GM23338 (cell line): ENCODE results near the gene KRT31. TPM values are rescaled to one million over a fixed set of nuclear protein-coding genes. Genes with fewer than 3 reads are reported as not detected.

Source experiments
- ATAC-seq: fragments of 200-7000 bp; cut with Tn5 transposase; 3 replicates; pipeline ENCODE4 v1.9.1; 2020
- DNase-seq: peaks from one replicate; pipeline ENCODE4 v3.0.0-alpha.2; 2015; ENCODE audit warnings: low spot score
- H2AFZ ChIP-seq: fragments of 200-600 bp; sonication (generic); 2 replicates; pipeline ENCODE4 v1.8.0; 2016; ENCODE audit warnings: antibody characterized with exemption, mild to moderate bottlenecking, moderate library complexity
- H3F3A ChIP-seq: fragments of 200-600 bp; sonication (generic); replicated peaks from 2 replicates; pipeline ENCODE4 v1.8.0; 2017; ENCODE audit warnings: antibody characterized with exemption, mixed run types, low read depth
- H3K27ac ChIP-seq: fragments of 200-600 bp; sonication (generic); 2 replicates; pipeline ENCODE4 v1.6.1; 2016; ENCODE audit warnings: low read depth
- H3K27me3 ChIP-seq: fragments of 200-600 bp; sonication (generic); 2 replicates; pipeline ENCODE4 v1.8.0; 2016; ENCODE audit warnings: mild to moderate bottlenecking, mixed run types, moderate library complexity; ENCODE audit not compliant: insufficient read depth
- H3K36me3 ChIP-seq: fragments of 200-600 bp; sonication (generic); 2 replicates; pipeline ENCODE4 v1.8.0; 2016; ENCODE audit warnings: mild to moderate bottlenecking; ENCODE audit not compliant: insufficient read depth
- H3K4me1 ChIP-seq: fragments of 200-600 bp; sonication (generic); 2 replicates; pipeline ENCODE4 v1.8.0; 2016; ENCODE audit warnings: mild to moderate bottlenecking, moderate library complexity; ENCODE audit not compliant: insufficient read depth
- H3K4me2 ChIP-seq: fragments of 200-600 bp; sonication (generic); 2 replicates; pipeline ENCODE4 v1.7.1; 2017; ENCODE audit warnings: mixed run types
- H3K4me3 ChIP-seq: fragments of 200-600 bp; sonication (generic); 2 replicates; pipeline ENCODE4 v1.6.1; 2016; ENCODE audit warnings: mixed run types
- H3K79me2 ChIP-seq: fragments of 200-600 bp; sonication (generic); replicated peaks from 2 replicates; pipeline ENCODE4 v1.8.0; 2017; ENCODE audit warnings: mild to moderate bottlenecking; ENCODE audit not compliant: insufficient read depth
- H3K9me2 ChIP-seq: fragments of 200-600 bp; sonication (generic); 2 replicates; pipeline ENCODE4 v1.8.0; 2017; ENCODE audit not compliant: insufficient read depth
- H4K20me1 ChIP-seq: fragments of 200-600 bp; sonication (generic); replicated peaks from 2 replicates; pipeline ENCODE4 v1.8.0; 2017; ENCODE audit warnings: mild to moderate bottlenecking; ENCODE audit not compliant: insufficient read depth
- H3K27ac Mint-ChIP-seq: 2 replicates; pipeline ENCODE4 v1.8.0; 2020; ENCODE audit warnings: inconsistent platforms, mild to moderate bottlenecking, moderate library complexity, mixed read lengths
- H3K27me3 Mint-ChIP-seq: 3 replicates; pipeline ENCODE4 v1.8.0; 2022; ENCODE audit warnings: low read depth, mild to moderate bottlenecking, moderate library complexity, mixed read lengths, inconsistent platforms; ENCODE audit not compliant: insufficient read depth, poor library complexity
- H3K36me3 Mint-ChIP-seq: 3 replicates; pipeline ENCODE4 v1.8.0; 2021; ENCODE audit warnings: low read depth, mild to moderate bottlenecking, inconsistent platforms, moderate library complexity, mixed read lengths
- H3K4me1 Mint-ChIP-seq: 3 replicates; pipeline ENCODE4 v1.8.0; 2020; ENCODE audit warnings: mild to moderate bottlenecking, inconsistent platforms, mixed read lengths
- H3K4me3 Mint-ChIP-seq: 3 replicates; pipeline ENCODE4 v1.8.0; 2021; ENCODE audit warnings: moderate library complexity, mild to moderate bottlenecking, inconsistent platforms, mixed read lengths
- H3K9me3 Mint-ChIP-seq: 3 replicates; pipeline ENCODE4 v1.8.0; 2020; ENCODE audit warnings: moderate library complexity, mild to moderate bottlenecking, inconsistent platforms, mixed read lengths
- CREB1 ChIP-seq: fragments of 250-450 bp; sonication (Bioruptor Pico); IDR thresholded peaks from 2 replicates; pipeline ENCODE4 v1.5.0; 2020; ENCODE audit warnings: low read depth, mild to moderate bottlenecking, moderate library complexity
- CTCF ChIP-seq, 2 experiments: fragments of 200-600 bp in 1 of 2; sonication (generic) in 1 of 2; conservative IDR thresholded peaks; 2 replicates each; pipeline versions ENCODE4 v1.5.1 to v1.6.1; 2016 to 2017; ENCODE audit warnings: antibody characterized with exemption in 2 of 2, low read depth in 2 of 2, mild to moderate bottlenecking in 2 of 2, moderate library complexity in 1 of 2
- ETS1 ChIP-seq: IDR thresholded peaks from 2 replicates; pipeline ENCODE4 v1.6.1; 2016; ENCODE audit warnings: antibody characterized with exemption
- EZH2 ChIP-seq: fragments of 200-600 bp; sonication (generic); IDR thresholded peaks from one replicate; pipeline ENCODE4 v1.8.0; 2017; ENCODE audit warnings: antibody characterized with exemption, mild to moderate bottlenecking, low read depth; ENCODE audit not compliant: unreplicated experiment
- EZH2phosphoT487 ChIP-seq: fragments of 200-600 bp; sonication (generic); IDR thresholded peaks from one replicate; pipeline ENCODE4 v1.8.1; 2018; ENCODE audit warnings: antibody characterized with exemption; ENCODE audit not compliant: unreplicated experiment
- JUNB ChIP-seq: IDR thresholded peaks from one replicate; pipeline ENCODE4 v1.6.1; 2016; ENCODE audit warnings: antibody characterized with exemption; ENCODE audit not compliant: unreplicated experiment
- POLR2AphosphoS5 ChIP-seq: IDR thresholded peaks from 2 replicates; pipeline ENCODE4 v1.6.1; 2016; ENCODE audit warnings: antibody characterized with exemption, low read depth
- ZNF114 ChIP-seq: fragments of 250-450 bp; sonication (Bioruptor Pico); IDR thresholded peaks from 2 replicates; pipeline ENCODE4 v1.5.0; 2020; ENCODE audit warnings: mild to moderate bottlenecking, moderate library complexity
- polyA plus RNA-seq: library from polyadenylated mRNA; unstranded; fragments of >200 nt; fragmentation: Nextera tagmentation; extraction: Ambion mirVana; gene quantifications from 2 replicates; pipeline ENCODE4 v1.2.1, GENCODE V29; 2016
- total RNA-seq: library from RNA; depleted of rRNA; stranded (reverse); fragments of >200 nt; shearing (Covaris generic); gene quantifications from 2 replicates; pipeline ENCODE4 v1.2.3, GENCODE V29; 2014
- TF ChIP-seq, protein P1 (sequence below): fragments of 250-450 bp; sonication (Bioruptor Pico); IDR thresholded peaks from 2 replicates; pipeline ENCODE4 v1.5.0; 2020; ENCODE audit warnings: mild to moderate bottlenecking, moderate library complexity

KRT31 gene
- total and polyA plus RNA-seq, 2 experiments from 2014 or later = not detected

- peaks cover 4% of the 10 kb centered on the region; the same call in 2 of the 3 replicates for H3K9me3 Mint-ChIP-seq
- ATAC-seq = no peak
- Histone ChIP-seq H4K20me1 (no peaks in the 10 kb centered on the region), H3K36me3 (no peaks in the 10 kb centered on the region), H3K79me2 (no peaks in the 10 kb centered on the region), H3F3A (no peaks in the 10 kb centered on the region), H2AFZ (no peak within 1 kb of the TSS), H3K4me1 (no peaks in the 10 kb centered on the region), H3K4me2 (no peak within 1 kb of the TSS), H3K4me3 (no peak within 1 kb of the TSS), H3K27ac (no peak within 1 kb of the TSS), H3K9me2 (0 out of 2 replicates have a peak, but pooled peaks cover 11% of the 10 kb centered on the region), H3K27me3 (no peaks in the 10 kb centered on the region)
- no peaks in the 10 kb centered on the region for H3K36me3 Mint-ChIP-seq
- TF ChIP-seq ZNF114 (CRISPR knock-in tag) (no peak), EZH2phosphoT487 (no peak)
- no peak within 1 kb of the TSS for H3K27ac Mint-ChIP-seq
- no peak within 1 kb of the TSS for H3K4me3 Mint-ChIP-seq
- no peaks in the 10 kb centered on the region for H3K4me1 Mint-ChIP-seq
- DNase-seq = no peak
- H3K27me3 Mint-ChIP-seq = peaks cover 3% of the 10 kb centered on the region
These were observed 43.2 kb upstream of the KRT31 start, which contains the start of gene KRT38 for GRCh38 chr17:41440531-41441033. TSS of gene KRT38 (minus strand) at chr17:41440983. CDS start at chr17:41440921, 62 bp downstream.

GRCh38 chr17:41439375-41439774, 42.0 kb upstream of the KRT31 start:
- Histone ChIP-seq H3K4me3 (no peak overlapping the region), H3K27ac (no peak overlapping the region), H3K36me3 (no peaks in the 10 kb centered on the region), H4K20me1 (no peaks in the 10 kb centered on the region), H2AFZ (no peak overlapping the region), H3K4me2 (no peak overlapping the region), H3F3A (no peaks in the 10 kb centered on the region), H3K79me2 (no peaks in the 10 kb centered on the region), H3K27me3 (no peaks in the 10 kb centered on the region), H3K9me2 (0 out of 2 replicates have a peak, but pooled peaks cover 11% of the 10 kb centered on the region), H3K4me1 (no peaks in the 10 kb centered on the region)
- DNase-seq = no peak
- no peak for ATAC-seq
- H3K9me3 Mint-ChIP-seq = peaks cover 4% of the 10 kb centered on the region; the same call in 2 of the 3 replicates
- H3K4me1 Mint-ChIP-seq = no peaks in the 10 kb centered on the region
- no peaks in the 10 kb centered on the region for H3K36me3 Mint-ChIP-seq
- no peak overlapping the region for H3K4me3 Mint-ChIP-seq
- peaks cover 3% of the 10 kb centered on the region for H3K27me3 Mint-ChIP-seq
- no peak overlapping the region for H3K27ac Mint-ChIP-seq
- TF ChIP-seq ZNF114 (CRISPR knock-in tag) (no peak), POLR2AphosphoS5 (no peak), CTCF (conservative IDR thresholded peaks at IDR 0.05; ENCODE audit: low read depth in 2 of 2) (no peak), CREB1 (no peak), ETS1 (no peak), EZH2phosphoT487 (no peak), EZH2 (no peak), JUNB (no peak)
- TF ChIP-seq, protein P1, sequence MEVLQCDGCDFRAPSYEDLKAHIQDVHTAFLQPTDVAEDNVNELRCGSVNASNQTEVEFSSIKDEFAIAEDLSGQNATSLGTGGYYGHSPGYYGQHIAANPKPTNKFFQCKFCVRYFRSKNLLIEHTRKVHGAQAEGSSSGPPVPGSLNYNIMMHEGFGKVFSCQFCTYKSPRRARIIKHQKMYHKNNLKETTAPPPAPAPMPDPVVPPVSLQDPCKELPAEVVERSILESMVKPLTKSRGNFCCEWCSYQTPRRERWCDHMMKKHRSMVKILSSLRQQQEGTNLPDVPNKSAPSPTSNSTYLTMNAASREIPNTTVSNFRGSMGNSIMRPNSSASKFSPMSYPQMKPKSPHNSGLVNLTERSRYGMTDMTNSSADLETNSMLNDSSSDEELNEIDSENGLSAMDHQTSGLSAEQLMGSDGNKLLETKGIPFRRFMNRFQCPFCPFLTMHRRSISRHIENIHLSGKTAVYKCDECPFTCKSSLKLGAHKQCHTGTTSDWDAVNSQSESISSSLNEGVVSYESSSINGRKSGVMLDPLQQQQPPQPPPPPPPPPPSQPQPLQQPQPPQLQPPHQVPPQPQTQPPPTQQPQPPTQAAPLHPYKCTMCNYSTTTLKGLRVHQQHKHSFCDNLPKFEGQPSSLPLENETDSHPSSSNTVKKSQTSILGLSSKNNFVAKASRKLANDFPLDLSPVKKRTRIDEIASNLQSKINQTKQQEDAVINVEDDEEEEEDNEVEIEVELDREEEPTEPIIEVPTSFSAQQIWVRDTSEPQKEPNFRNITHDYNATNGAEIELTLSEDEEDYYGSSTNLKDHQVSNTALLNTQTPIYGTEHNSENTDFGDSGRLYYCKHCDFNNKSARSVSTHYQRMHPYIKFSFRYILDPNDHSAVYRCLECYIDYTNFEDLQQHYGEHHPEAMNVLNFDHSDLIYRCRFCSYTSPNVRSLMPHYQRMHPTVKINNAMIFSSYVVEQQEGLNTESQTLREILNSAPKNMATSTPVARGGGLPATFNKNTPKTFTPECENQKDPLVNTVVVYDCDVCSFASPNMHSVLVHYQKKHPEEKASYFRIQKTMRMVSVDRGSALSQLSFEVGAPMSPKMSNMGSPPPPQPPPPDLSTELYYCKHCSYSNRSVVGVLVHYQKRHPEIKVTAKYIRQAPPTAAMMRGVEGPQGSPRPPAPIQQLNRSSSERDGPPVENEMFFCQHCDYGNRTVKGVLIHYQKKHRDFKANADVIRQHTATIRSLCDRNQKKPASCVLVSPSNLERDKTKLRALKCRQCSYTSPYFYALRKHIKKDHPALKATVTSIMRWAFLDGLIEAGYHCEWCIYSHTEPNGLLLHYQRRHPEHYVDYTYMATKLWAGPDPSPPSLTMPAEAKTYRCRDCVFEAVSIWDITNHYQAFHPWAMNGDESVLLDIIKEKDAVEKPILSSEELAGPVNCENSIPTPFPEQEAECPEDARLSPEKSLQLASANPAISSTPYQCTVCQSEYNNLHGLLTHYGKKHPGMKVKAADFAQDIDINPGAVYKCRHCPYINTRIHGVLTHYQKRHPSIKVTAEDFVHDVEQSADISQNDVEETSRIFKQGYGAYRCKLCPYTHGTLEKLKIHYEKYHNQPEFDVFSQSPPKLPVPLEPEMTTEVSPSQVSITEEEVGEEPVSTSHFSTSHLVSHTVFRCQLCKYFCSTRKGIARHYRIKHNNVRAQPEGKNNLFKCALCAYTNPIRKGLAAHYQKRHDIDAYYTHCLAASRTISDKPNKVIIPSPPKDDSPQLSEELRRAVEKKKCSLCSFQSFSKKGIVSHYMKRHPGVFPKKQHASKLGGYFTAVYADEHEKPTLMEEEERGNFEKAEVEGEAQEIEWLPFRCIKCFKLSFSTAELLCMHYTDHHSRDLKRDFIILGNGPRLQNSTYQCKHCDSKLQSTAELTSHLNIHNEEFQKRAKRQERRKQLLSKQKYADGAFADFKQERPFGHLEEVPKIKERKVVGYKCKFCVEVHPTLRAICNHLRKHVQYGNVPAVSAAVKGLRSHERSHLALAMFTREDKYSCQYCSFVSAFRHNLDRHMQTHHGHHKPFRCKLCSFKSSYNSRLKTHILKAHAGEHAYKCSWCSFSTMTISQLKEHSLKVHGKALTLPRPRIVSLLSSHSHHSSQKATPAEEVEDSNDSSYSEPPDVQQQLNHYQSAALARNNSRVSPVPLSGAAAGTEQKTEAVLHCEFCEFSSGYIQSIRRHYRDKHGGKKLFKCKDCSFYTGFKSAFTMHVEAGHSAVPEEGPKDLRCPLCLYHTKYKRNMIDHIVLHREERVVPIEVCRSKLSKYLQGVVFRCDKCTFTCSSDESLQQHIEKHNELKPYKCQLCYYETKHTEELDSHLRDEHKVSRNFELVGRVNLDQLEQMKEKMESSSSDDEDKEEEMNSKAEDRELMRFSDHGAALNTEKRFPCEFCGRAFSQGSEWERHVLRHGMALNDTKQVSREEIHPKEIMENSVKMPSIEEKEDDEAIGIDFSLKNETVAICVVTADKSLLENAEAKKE (CRISPR knock-in tag) = no peak
